ENCODE results near the gene SLMAP. TPM values are rescaled to one million over a fixed set of nuclear protein-coding genes. Genes with fewer than 3 reads are reported as not detected.

Gene SLMAP
- total RNA-seq, 1 donor from 2014 or later = 55.6 TPM

DNA sequence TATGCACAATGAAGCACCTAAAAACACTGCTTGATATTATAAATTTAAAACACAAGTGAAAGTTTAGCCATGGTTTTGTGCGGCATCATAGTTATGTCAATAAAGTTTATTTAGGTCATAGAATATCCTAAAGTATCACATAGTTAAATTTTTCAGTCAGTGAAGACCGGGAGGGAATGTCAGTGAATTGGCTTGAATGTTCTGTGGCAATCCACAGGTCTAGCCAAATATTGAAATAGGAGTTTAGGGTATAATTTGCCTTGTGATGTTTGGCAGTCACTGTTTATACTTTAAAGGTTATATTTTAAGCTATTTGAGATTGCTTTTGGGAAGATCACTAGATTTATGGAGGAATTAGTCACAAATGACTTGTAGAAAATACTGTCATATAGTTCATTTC, 172.4 kb downstream of the SLMAP start:
- intact Hi-C loops (cut with micrococcal nuclease) = no loop called here

DNA sequence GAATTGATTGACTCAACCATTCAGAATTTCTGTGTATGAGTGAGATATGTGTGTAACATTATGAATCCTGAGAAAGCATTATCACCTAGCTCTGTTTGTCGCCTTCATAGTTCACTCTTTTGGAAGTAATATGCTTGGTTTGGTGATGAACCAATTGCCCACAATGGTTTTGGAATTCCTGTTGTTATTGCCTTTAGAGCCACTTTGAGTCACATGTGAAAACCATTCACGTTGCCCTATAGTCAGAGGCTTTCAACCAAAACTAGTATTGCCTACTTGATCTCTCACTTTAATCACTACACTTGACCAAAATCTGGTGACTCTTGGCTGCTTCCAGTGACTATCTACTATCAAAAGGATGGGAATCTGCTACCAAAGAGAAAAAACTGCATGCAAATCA, 173.9 kb downstream of the SLMAP start:
- intact Hi-C loops (cut with micrococcal nuclease) = no loop called here

DNA sequence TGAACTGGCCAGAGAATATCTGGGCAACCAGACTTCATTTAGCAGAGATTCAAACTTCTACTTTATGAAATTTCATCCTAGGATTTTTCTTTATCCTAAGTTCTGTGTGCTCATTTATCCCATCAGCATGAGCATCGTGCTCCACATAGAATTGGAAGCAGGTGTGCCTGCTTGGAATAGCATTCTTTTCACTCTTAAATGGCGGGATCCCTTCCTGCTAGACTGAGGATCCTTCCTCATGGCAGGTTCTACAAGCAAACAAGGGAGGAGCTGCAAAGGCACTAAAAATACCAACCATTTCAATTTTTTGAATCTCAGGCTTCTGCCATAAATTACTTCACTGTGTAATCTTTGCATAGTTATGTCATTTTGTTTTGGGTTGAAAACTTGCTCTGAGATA, 177.5 kb downstream of the SLMAP start:
- intact Hi-C loops (cut with micrococcal nuclease) = no loop called here

DNA sequence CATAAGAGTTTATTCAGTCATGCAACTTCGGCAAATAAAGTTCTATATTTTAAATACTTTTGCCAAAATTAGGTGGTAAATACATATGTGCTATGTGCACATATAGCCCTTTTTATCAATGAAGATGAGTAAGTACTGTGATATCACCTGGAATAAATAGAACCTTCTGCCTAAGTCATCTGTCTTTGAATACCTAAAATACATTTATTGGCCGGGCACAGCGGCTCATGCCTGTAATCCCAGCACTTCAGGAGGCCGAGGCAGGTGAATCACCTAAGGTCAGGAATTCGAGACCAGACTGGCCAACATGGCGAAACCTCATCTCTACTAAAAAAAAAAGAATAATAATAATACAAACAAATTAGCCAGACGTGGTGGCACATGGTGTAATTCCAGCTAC, 178.3 kb downstream of the SLMAP start:
- intact Hi-C loops (cut with micrococcal nuclease) = no loop called here

DNA sequence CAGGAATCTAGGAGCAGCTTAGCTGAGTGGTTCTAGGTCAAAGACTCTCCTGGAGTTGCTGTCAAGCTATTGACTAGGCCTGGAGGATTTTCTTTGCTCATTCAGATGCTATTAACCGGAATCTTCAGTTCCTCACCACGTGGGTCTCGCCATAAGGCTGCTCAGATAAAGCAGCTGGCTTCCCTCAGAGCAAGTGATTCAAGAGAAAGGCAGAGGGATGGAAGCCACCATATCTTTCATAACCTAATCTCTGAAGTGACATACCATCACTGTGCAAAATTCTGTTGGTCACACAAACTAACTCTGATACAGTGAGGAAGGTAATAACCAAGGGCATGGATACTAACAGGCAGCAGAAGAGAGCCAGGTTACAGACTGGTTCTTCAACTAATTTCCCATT, 179.4 kb downstream of the SLMAP start:
- intact Hi-C loops (cut with micrococcal nuclease) = no loop called here

DNA sequence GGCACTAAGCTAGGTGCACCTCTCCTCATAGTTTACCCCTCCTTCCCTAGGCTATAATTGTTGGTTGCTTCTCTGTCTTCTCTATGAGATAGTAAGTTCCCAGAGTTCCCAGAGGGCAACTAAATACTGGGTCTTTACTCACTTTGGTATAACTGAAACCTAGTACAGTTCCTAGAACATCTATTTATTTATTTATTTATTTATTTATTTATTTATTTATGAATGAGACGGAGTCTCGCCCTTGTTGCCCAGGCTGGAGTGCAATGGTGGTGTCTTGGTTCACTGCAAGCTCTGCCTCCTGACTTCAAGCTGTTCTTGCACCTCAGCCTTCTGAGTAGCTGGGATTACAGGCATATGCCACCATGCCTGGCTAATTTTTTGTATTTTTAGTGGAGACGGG, 181.0 kb downstream of the SLMAP start:
- intact Hi-C loops (cut with micrococcal nuclease) = no loop called here

DNA sequence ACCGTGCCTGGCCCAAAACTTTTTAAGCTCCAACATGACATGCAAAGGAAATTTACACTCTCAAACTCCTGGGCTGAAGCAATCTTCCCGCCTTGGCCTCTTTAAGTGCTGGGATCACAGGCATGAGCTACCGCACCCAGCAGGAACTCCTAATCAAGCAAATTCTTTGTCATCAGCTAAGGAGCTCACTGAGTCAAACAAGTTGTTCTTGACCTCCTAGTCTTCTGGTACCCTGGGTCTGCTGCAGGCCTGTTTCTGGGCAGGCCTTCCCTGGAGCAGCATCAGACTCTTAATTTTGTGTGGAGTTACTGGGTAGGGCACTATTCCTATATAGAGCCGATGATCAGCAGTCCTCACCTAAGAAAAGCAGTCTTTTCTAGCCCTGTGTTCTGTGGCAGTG, 183.7 kb downstream of the SLMAP start:
- intact Hi-C loops (cut with micrococcal nuclease) = no loop called here

DNA sequence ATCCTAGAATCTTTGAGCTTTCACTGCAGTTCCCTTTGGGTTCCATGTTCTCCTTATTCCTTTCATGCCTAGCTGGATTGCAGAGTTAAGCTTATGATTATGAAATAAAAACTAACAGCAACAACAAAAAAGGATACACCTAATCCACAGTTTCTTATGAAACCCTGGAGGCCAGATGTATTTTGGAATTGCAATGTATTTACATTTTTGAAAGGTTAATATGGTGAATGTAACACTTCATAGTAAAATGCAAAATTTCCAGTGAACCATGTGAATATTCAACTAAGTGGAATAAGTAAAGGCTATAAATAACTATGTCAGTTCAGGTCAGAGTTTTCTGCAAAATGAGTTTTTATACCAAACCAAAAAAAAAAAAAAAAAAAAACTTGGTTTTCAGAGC, 186.3 kb downstream of the SLMAP start:
- intact Hi-C loops (cut with micrococcal nuclease) = no loop called here

DNA sequence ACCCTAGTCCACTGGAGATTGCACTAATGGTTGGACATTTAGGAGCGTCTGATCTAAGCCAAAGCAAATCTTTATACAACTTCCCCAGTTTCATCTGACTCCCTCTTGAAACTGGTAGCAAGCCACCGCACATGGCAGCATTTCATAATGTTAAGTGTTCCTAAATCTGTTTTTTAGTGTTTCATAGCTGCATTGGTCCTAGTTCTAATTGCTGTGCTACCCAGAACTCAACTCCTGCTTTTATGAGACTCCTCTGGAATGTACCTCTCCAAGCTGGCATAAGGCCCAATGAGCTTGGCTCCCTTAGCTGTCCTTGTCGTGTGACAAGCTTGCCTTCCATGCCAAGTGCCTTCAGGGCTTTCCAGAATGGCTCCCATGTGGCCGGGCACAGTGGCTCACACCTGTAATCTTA, 186.8 kb downstream of the SLMAP start:
- intact Hi-C loops (cut with micrococcal nuclease) = no loop called here

DNA sequence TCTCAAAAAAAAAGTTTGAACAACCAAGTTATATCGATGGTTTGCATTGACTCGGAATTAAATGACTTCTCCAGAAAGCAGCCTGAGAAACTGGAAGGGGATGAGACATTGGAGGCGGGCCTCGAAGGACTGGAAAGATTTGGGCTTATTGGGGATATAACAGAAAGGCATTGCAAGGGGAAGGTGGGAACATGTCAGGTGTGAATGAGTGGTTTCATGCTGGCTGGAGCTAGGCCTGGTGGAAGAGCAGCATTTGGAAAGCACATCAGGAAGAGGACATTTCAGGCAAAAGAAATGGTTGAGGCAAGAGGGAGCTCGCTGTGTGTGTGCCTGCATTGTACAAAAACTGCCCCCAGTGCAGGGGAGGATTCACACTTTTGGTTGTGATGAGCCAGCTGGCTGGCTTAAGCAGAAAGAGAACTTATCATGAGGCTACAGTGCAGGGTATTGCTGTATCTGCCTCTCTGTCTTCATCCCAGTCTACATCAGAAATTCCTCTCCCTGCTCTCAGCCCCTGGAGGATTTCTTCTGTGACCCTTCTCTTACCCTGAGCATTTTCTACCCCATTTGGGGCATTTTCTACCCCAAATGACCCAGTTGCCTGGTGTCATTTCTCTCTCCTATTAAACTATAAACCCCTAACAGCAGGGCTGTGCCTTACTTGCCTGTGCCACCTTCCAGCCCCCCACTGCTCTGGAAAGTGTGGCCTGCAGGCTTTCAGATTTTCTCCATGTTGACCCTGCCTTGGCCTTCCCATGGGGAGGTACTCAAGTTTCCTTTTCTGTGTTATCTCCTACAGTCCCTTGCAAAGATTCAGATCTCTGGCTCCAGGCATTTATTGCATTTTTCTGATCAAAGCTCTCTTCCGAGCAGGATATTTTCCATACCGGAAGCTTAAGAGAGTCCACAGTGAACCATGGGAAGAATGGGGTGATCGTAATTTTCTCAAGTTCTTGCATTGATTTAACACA, 187.7 kb downstream of the SLMAP start:
- intact Hi-C loops (cut with micrococcal nuclease) = no loop called here

DNA sequence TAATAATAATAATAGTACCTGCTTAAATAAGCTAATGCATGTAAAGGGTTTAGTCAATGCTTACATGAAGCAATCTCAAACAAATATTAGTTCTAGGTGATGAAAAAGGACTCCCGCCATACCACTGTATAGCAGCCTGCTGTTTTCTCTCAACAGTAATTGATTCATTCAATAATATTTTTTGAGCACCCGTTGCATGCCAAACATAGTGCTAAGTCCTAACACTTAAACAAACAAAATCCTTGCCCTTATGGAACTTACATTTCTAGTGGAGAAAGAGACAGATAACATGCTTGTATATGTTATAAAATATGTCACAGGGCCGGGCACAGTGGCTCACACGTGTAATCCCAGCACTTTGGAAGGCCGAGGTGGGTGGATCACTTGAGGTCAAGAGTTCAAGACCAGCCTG, 190.9 kb downstream of the SLMAP start:
- intact Hi-C loops (cut with micrococcal nuclease) = no loop called here

DNA sequence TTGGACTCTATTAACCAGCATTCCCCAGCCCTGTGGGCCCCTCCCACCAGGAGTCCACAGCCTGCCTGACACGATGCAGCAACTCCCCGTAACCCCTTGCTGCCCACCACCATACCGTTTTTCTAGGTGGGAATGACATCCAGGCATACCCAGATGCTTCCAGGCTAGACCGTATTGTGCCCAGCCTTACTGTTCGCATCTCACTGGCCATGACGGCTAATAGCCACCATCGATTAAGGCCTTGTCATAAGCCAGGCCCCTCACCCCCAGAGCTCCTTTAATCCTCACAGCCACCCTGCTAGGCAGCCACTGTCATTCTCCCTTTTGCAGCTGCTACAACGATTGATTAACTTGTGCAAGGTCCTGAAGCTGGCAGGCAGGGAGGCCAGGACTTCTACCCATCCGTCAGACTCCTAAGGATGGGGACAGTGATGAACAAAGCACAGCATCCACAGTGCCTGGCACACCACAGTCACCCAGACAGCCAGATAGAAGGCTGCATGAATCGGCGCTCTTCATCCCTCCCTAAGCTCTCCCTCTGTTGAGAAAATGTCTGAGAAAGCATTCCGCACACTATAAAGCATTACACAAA, 192.1 kb downstream of the SLMAP start:
- intact Hi-C loops (cut with micrococcal nuclease) = no loop called here

DNA sequence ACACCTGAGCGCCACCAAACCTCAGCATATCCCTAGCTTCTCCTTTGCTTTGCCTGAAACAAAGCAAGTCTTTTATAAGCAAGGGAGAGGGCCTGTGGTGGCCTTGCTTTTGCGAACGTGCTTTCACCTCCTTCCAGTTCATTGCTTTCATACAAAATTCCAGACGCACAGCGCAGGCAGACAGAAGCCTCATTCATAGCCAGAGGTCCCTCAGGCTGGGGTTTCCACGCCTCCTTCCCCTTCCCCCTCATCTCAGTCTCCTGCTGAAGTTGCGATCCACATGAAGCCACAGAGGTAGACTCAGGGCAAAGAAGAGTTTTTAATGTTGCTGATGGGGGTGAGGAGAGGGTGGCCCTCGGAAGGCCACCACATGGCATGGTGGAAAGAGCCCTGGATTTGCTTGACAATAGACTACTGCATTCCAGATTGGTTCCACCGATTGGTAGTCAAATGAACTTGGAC, 192.7 kb downstream of the SLMAP start:
- intact Hi-C loops (cut with micrococcal nuclease) = no loop called here

DNA sequence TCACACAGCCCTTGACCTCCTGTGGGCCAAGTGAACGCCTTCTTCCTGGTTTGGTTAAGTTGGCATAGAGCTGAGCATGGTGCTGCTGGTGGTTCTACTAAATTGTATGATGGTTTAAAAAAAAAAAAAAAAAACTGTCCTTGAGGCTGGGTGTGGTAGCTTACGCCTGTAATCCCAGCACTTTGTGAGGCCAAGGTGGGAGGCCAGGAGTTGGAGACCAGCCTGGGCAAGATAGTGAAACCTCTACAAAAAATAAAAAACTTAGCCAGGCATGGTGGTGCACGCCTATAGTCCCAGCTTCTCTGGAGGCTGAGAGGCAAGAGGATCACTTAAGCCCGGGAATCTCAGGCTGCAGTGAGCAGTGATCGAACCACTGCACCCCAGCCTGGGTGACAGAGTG, 193.2 kb downstream of the SLMAP start:
- intact Hi-C loops (cut with micrococcal nuclease) = no loop called here

DNA sequence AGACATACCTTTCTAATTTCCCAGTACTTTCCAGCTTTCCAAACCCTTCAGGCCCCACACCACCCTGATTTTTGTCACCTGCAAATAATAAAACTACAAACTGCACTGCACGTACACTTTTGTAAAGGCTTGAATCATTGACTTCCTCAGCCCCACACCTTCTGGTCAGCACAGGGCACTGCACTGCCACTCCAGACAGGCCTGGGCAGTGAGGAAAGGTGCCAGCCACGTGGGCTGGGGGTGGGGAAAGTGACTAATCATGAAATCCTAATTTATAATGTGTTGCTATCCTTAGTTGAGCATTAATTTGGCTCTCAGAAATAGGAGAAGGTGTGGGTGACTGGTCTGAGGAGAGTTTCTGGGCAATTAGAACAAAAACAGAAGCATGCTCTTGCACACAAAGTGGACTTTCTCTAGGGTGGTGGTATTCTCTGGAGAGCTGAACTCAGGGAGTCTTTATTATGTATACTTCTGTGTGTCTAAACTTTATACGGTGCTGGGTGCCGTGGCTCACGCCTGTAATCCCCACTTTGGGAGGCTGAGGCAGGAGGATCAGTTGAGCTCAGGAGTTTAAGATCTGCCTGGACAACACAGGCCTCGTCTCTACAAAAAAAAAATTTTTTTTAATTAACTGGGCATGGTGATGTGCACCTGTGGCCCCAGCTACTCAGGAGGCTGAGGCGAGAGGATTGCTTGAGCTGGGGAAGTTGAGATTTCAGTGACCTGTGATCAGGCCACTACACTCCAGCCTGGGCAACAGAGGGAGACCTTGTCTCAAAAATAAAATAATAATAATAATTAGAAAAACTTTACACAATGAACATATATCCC, 193.9 kb downstream of the SLMAP start:
- intact Hi-C loops (cut with micrococcal nuclease) = no loop called here

DNA sequence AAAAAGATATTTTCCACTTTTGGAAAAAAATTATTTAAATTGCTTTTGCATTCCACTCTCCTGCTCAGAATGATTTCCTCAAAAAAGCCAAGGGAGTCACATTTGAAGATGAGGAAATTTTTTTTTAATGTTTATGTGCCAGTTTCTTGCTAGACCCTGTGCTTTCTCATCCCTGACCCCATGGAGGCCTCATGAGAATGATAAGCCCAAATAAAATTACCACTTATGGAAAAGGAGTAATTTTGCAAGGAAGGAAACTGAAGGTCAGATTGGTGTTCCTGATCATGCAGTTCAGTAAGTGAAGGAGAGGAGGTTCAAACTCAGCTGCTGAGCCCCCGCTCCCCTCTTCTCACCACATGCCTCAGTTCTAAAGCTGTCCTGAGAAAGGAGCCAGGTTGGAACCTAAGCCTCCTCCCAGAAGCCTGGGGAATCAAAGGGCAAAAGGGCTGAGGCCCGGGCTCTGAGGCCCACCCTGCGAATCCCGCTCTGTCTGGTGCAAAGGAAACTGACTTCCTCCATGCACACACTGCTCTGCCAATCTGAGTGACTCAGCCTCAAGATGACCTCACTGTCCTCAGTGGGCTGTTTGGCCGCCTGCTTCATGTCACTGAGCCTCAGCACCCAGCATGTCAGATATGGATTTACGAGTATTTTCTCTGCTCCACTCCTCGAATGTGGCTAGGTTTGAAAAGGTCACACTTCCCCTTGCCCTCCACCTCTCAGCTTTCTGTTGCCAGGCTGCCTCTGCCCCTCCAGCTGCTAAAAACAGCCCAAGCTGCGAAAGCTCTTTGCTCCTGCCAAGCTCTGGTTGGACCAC, 195.2 kb downstream of the SLMAP start:
- intact Hi-C loops (cut with micrococcal nuclease) = no loop called here

DNA sequence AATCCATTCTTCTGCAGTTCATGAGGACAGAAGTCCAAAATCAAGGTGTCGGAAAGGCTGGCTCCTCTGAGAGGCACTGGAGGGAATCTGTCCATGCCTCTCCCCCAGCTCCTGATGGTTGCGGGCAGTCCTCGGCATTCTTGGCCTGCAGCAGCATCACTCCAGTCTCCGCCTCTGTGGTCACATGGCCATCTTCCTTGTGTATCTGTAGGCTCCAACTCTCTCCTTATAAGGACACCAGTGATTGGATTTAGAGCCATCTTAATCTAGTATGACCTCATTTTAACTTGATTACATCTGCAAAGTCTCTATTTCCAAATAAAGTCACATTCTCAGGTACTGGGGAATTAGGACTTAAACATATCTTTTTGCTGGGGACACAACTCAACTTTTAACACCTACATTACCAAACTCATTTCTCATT, 196.1 kb downstream of the SLMAP start:
- intact Hi-C loops (cut with micrococcal nuclease) = no loop called here

DNA sequence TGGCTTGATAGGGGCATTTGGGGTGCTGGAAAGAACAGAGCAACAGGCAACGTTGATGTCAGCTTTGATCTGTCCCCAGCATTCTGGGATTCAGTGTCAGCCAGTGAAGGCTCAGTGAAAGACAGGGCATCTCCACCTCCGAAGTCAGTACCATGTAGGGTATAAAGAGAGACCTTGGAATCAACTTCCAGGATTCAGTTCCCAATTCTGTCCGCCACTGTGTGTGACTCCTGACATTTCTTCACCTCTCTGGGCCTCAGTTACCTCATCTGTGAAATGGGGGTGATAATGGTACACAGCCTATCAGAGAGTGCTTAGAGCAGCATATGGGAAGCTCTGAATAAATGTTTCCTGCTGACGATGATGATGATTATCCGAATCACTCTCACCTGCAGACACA, 196.5 kb downstream of the SLMAP start:
- intact Hi-C loops (cut with micrococcal nuclease) = no loop called here

DNA sequence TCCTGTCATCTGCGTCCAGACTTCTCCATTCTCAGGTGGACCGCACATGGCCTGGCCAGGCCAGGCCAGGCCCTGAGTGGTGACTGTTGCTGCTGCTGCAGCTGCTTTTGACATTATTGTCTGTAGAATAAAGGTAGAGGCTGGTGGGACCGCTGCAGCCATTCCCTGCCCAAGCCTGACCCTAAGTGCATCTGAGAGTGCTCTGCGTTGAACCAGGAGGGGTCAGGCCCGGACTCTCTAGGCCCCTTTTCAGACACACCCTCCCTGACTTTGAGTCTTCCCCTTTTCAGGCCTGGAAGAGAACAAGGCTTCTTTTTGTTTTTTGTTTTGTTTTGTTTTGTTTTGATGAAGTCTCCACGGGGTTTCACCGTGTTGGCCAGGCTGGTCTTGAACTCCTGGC, 197.5 kb downstream of the SLMAP start:
- intact Hi-C loops (cut with micrococcal nuclease) = no loop called here

DNA sequence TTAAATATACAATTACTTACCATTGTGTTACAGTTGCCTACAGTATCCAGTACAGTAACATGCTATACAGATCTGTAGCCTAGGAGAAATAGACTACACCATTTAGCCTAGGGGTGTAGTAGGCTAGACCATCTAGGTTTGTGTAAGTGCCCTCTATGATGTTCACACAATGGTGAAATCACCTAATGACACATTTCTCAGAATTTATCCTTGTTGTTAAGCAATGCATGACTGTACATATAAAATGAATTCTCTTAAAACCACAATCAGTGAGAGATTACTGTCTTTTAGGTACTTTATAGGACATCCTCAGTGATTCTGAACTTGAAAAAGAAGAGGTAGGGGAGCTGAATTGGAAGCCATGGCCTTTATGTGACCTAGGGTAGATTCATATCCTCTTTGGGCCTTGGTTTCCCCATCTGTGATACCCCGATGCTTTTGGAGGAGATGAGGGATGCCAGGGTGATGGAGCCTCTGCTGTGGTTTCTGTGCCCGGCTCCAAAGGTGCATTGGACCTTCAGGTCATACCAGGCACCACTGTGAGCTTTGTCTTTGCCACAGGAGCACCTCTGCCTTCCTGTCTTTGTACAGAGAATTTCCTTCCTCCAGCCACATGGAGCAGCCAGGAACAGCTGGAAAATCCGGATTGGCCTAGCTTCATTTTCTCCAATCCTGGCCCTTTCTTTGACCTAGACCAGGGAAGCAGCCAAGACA, 200.2 kb downstream of the SLMAP start:
- intact Hi-C loops (cut with micrococcal nuclease) = no loop called here
